Type B pancreatic cell (in vitro differentiated cells): Measurements from ENCODE around the gene CFAP77. TPM values are rescaled to one million over a fixed set of nuclear protein-coding genes. Genes with fewer than 3 reads are reported as not detected.
A peak's percentile ranks its signal among the peaks of the same experiment; 100 is the strongest.

ENCODE experiments used
- DNase-seq: peaks from one replicate; pipeline ENCODE4 v3.0.0; 2021; ENCODE audit warnings: mixed read lengths; ENCODE audit not compliant: unreplicated experiment; ENCODE audit errors: extremely low spot score
- H3K27ac Mint-ChIP-seq: 2 replicates; pipeline ENCODE4 v1.8.0; 2021; ENCODE audit warnings: mild to moderate bottlenecking, mixed read lengths
- H3K27me3 Mint-ChIP-seq: 2 replicates; pipeline ENCODE4 v1.8.0; 2021; ENCODE audit warnings: mixed read lengths
- H3K36me3 Mint-ChIP-seq: 2 replicates; pipeline ENCODE4 v1.8.0; 2021; ENCODE audit warnings: mixed read lengths
- H3K4me1 Mint-ChIP-seq: one replicate; pipeline ENCODE4 v1.8.0; 2021; ENCODE audit warnings: mixed read lengths; ENCODE audit not compliant: unreplicated experiment
- H3K4me3 Mint-ChIP-seq: 2 replicates; pipeline ENCODE4 v1.8.0; 2021; ENCODE audit warnings: mild to moderate bottlenecking, mixed read lengths
- H3K9me3 Mint-ChIP-seq: 2 replicates; pipeline ENCODE4 v1.8.0; 2021; ENCODE audit warnings: mixed read lengths
- CTCF ChIP-seq: fragments of 200-600 bp; sonication (generic); conservative IDR thresholded peaks from 2 replicates; pipeline ENCODE4 v1.5.0; 2021; ENCODE audit warnings: antibody characterized with exemption, mild to moderate bottlenecking
- total RNA-seq: library from RNA; stranded (reverse); gene quantifications from 2 replicates; pipeline ENCODE4 v1.2.1, GENCODE V29; 2021; ENCODE audit warnings: low replicate concordance

The CFAP77 gene
- total RNA-seq, 1 donor from 2014 or later, result 1.5 TPM

- Mint-ChIP-seq H3K36me3 (no peaks in the 10 kb centered on the region), H3K4me3 (no peak overlapping the region), H3K4me1 (peaks cover 24% of the 10 kb centered on the region), H3K27me3 (peaks cover 46% of the 10 kb centered on the region), H3K9me3 (no peaks in the 10 kb centered on the region), H3K27ac (no peak overlapping the region)
- TF ChIP-seq CTCF, result no peak
- no peak for DNase-seq
Measured at GRCh38 chr9:132543251-132543650, 133.2 kb downstream of the CFAP77 start.

GRCh38 chr9:132543960-132544359 is 133.9 kb downstream of the CFAP77 start:
- H3K4me3 Mint-ChIP-seq, result no peak overlapping the region
- no peaks in the 10 kb centered on the region for H3K9me3 Mint-ChIP-seq
- peaks cover 31% of the 10 kb centered on the region for H3K4me1 Mint-ChIP-seq
- no peak for DNase-seq
- peak overlapping the region; percentile 61 for H3K27ac Mint-ChIP-seq
- no peak for TF ChIP-seq CTCF
- peaks cover 49% of the 10 kb centered on the region for H3K27me3 Mint-ChIP-seq
- no peaks in the 10 kb centered on the region for H3K36me3 Mint-ChIP-seq

- Mint-ChIP-seq H3K4me1 (peaks cover 40% of the 10 kb centered on the region), H3K4me3 (no peak overlapping the region), H3K27me3 (peaks cover 50% of the 10 kb centered on the region), H3K9me3 (no peaks in the 10 kb centered on the region), H3K27ac (no peak overlapping the region), H3K36me3 (no peaks in the 10 kb centered on the region)
- no peak for DNase-seq
- no peak for TF ChIP-seq CTCF
Measured at GRCh38 chr9:132545578-132545977, 135.6 kb downstream of the CFAP77 start.

GRCh38 chr9:132546148-132547051 is 136.4 kb downstream of the CFAP77 start:
- Mint-ChIP-seq H3K4me1 (peaks cover 40% of the 10 kb centered on the region), H3K36me3 (no peaks in the 10 kb centered on the region), H3K9me3 (no peaks in the 10 kb centered on the region), H3K27ac (peak overlapping the region; percentile 43), H3K4me3 (peak overlapping the region; percentile 62), H3K27me3 (peaks cover 50% of the 10 kb centered on the region)
- no peak for DNase-seq
- peak; percentile 83 for TF ChIP-seq CTCF

- DNase-seq, result no peak
- H3K4me3 Mint-ChIP-seq, result no peak overlapping the region
- H3K27me3 Mint-ChIP-seq, result peaks cover 53% of the 10 kb centered on the region
- H3K27ac Mint-ChIP-seq, result no peak overlapping the region
- peaks cover 40% of the 10 kb centered on the region for H3K4me1 Mint-ChIP-seq
- no peak for TF ChIP-seq CTCF
- no peaks in the 10 kb centered on the region for H3K9me3 Mint-ChIP-seq
- no peaks in the 10 kb centered on the region for H3K36me3 Mint-ChIP-seq
Measured at GRCh38 chr9:132547052-132547431, 137.0 kb downstream of the CFAP77 start.
